GM12878 (cell line): Measurements from ENCODE around the gene KLF12. TPM values are rescaled to one million over a fixed set of nuclear protein-coding genes. Genes with fewer than 3 reads are reported as not detected.

Experiments
- ATAC-seq: fragments of 200-7000 bp; cut with Tn5 transposase; 3 replicates; pipeline ENCODE4 v1.9.1; 2020; ENCODE audit warnings: mild to moderate bottlenecking, moderate library complexity
- BruUV-seq: library from RNA; stranded (reverse); fragments of 400-500 nt; replicated peaks from 2 replicates; lab custom pipeline; 2021; lab: Mats Ljungman, UMichigan
- CTCF ChIA-PET: fragments of 300-600 bp; sonication (Branson Sonifier 250); formaldehyde crosslinking; extraction: SDS; loops from one replicate; lab custom pipeline; 2021; ENCODE audit warnings: inconsistent platforms; lab: Yijun Ruan, JAX
- POLR2A ChIA-PET: fragments of 350-600 bp; formaldehyde crosslinking; extraction: SDS; loops from one replicate; lab custom pipeline; 2021; ENCODE audit warnings: inconsistent platforms; lab: Charles Lee
- RAD21 ChIA-PET: fragments of 300-600 bp; sonication (Branson Sonifier 250); formaldehyde crosslinking; loops from one replicate; lab custom pipeline; 2023; ENCODE audit warnings: antibody characterized with exemption; ENCODE audit not compliant: unreplicated experiment; lab: Charles Lee
- SMC1A ChIA-PET: fragments of 300-600 bp; sonication (Branson Sonifier 250); formaldehyde crosslinking; loops from one replicate; lab custom pipeline; 2023; ENCODE audit not compliant: unreplicated experiment, uncharacterized antibody; lab: Charles Lee
- DNase-seq: peaks from one replicate; pipeline ENCODE4 v3.0.0-alpha.2; 2011; ENCODE audit warnings: low read depth, low spot score
- FAIRE-seq: peaks from 3 replicates; lab custom pipeline; 2011; peaks lifted over from hg19 to GRCh38; lab: Jason Lieb, UNC
- H2AFZ ChIP-seq: 2 replicates; pipeline ENCODE4 v1.6.0; 2011; ENCODE audit warnings: low read depth, low read length, control low read depth; ENCODE audit not compliant: control insufficient read depth
- H3K27ac ChIP-seq: 2 replicates; pipeline ENCODE4 v1.5.1; 2011; ENCODE audit warnings: control low read depth; ENCODE audit not compliant: control insufficient read depth, insufficient read depth
- H3K27me3 ChIP-seq, 2 experiments: replicated peaks in 1 of 2; 2 replicates each; pipeline versions ENCODE4 v1.6.0 to v1.6.1; 2011; ENCODE audit warnings: low read length in 1 of 2; ENCODE audit not compliant: control insufficient read depth in 2 of 2, insufficient read depth in 2 of 2
- H3K36me3 ChIP-seq, 2 experiments: 2 replicates each; pipeline ENCODE4 v1.5.1; 2011; ENCODE audit warnings: low read length in 1 of 2; ENCODE audit not compliant: control insufficient read depth in 2 of 2, insufficient read depth in 2 of 2
- H3K4me1 ChIP-seq: 2 replicates; pipeline ENCODE4 v1.6.1; 2011; ENCODE audit warnings: mild to moderate bottlenecking, low read length, moderate library complexity, mixed read lengths; ENCODE audit not compliant: control insufficient read depth, insufficient read depth
- H3K4me2 ChIP-seq: 2 replicates; pipeline ENCODE4 v1.6.0; 2011; ENCODE audit warnings: control low read depth; ENCODE audit not compliant: control insufficient read depth, insufficient read depth
- H3K4me3 ChIP-seq: fragments of 200-600 bp; sonication (generic); 2 replicates; pipeline ENCODE4 v1.5.1; 2016
- H3K79me2 ChIP-seq: 2 replicates; pipeline ENCODE4 v1.6.0; 2011; ENCODE audit warnings: low read length; ENCODE audit not compliant: control insufficient read depth, insufficient read depth
- H3K9ac ChIP-seq: 2 replicates; pipeline ENCODE4 v1.8.0; 2011; ENCODE audit warnings: low read length, control low read depth, mixed read lengths; ENCODE audit not compliant: control insufficient read depth, insufficient read depth
- H3K9me3 ChIP-seq: replicated peaks from 3 replicates; pipeline ENCODE4 v1.5.1; 2011; ENCODE audit warnings: mild to moderate bottlenecking, low read length; ENCODE audit not compliant: control insufficient read depth, insufficient read depth
- H4K20me1 ChIP-seq: 2 replicates; pipeline ENCODE4 v1.6.0; 2011; ENCODE audit not compliant: control insufficient read depth, insufficient read depth
- CHD1 ChIP-seq: IDR thresholded peaks from 2 replicates; pipeline ENCODE4 v1.6.1; 2012; ENCODE audit warnings: low read depth, low read length, improper control_type of control experiment
- CHD4 ChIP-seq: fragments of 200-600 bp; sonication (generic); IDR thresholded peaks from 2 replicates; pipeline ENCODE4 v1.6.1; 2016; ENCODE audit warnings: mild to moderate bottlenecking
- E2F8 ChIP-seq: fragments of 450-650 bp; IDR thresholded peaks from 2 replicates; pipeline ENCODE4 v1.6.1; 2018; ENCODE audit warnings: mild to moderate bottlenecking, low read depth, moderate library complexity; ENCODE audit not compliant: partially characterized antibody
- IRF5 ChIP-seq: fragments of 450-650 bp; IDR thresholded peaks from 2 replicates; pipeline ENCODE4 v1.6.1; 2017; ENCODE audit warnings: borderline replicate concordance
- JUND ChIP-seq: IDR thresholded peaks from 2 replicates; pipeline ENCODE4 v1.6.1; 2012; ENCODE audit warnings: low read depth, mild to moderate bottlenecking, low read length, improper control_type of control experiment, moderate library complexity
- MEF2A ChIP-seq: IDR thresholded peaks from 2 replicates; pipeline ENCODE4 v1.6.1; 2011; ENCODE audit warnings: low read depth, mild to moderate bottlenecking, low read length, moderate library complexity; ENCODE audit not compliant: insufficient read depth
- MLLT1 ChIP-seq: fragments of 450-650 bp; IDR thresholded peaks from 2 replicates; pipeline ENCODE4 v1.6.1; 2016; ENCODE audit warnings: mild to moderate bottlenecking
- USF2 ChIP-seq: IDR thresholded peaks from 2 replicates; pipeline ENCODE4 v1.6.1; 2011; ENCODE audit warnings: low read depth, low read length, improper control_type of control experiment, borderline replicate concordance
- ZBED1 ChIP-seq: IDR thresholded peaks from 2 replicates; pipeline ENCODE4 v1.6.1; 2016; ENCODE audit warnings: borderline replicate concordance
- ZNF207 ChIP-seq: fragments of 450-650 bp; IDR thresholded peaks from 2 replicates; pipeline ENCODE4 v1.6.1; 2014; ENCODE audit warnings: antibody characterized with exemption, mild to moderate bottlenecking, borderline replicate concordance
- ZNF384 ChIP-seq: IDR thresholded peaks from 2 replicates; pipeline ENCODE4 v1.6.1; 2012; ENCODE audit warnings: low read depth, mild to moderate bottlenecking, low read length, improper control_type of control experiment, borderline replicate concordance
- WGBS: methylation state at CpG from one replicate; pipeline ENCODE4 v1.1.6; 2016; ENCODE audit warnings: low lambda C conversion rate; ENCODE audit not compliant: insufficient replicate concordance, insufficient coverage; ENCODE audit errors: missing lambda C conversion rate; 5-methylcytosine and 5-hydroxymethylcytosine counted together
- in situ Hi-C: fragments of 300-500 bp; cut with MboI; formaldehyde crosslinking; loops from 9 replicates; pipeline ENCODE4 v1.14.3; 2018; ENCODE audit warnings: mixed read lengths
- intact Hi-C: fragments of 100-400 bp; cut with micrococcal nuclease; formaldehyde crosslinking; loops from one replicate; pipeline ENCODE4 v1.14.2; 2022; ENCODE audit not compliant: unreplicated experiment
- polyA plus RNA-seq, 11 experiments: library from polyadenylated mRNA; depleted of rRNA in 4 of 11; unstranded in 6 of 11; stranded (reverse) in 5 of 11; fragments of >200 nt; fragmentation: Nextera tagmentation in 4 of 11; fragmentation: Illumina TruSeq in 1 of 11; extraction: Ambion mirVana in 4 of 11; extraction: Trizol in 1 of 11; gene quantifications; 1 replicate in 1 of 11; 2 replicates in 10 of 11; pipeline versions ENCODE4 v1.2.1 to v1.2.3, GENCODE V29; 2011 to 2016; ENCODE audit warnings: inconsistent platforms in 2 of 11, missing spikeins in 2 of 11, low read depth in 1 of 11
- total RNA-seq, 4 experiments: library from RNA; depleted of rRNA in 3 of 4; stranded (reverse); fragments of >200 nt in 3 of 4; fragmentation: Illumina TruSeq in 1 of 4; extraction: Trizol in 1 of 4; gene quantifications; 2 replicates each; pipeline versions ENCODE4 v1.2.1 to v1.2.3, GENCODE V29; 2013 to 2021

Gene KLF12
- total and polyA plus RNA-seq, 10 of the 15 experiments (the other 5 are each of a cell fraction or from before 2014, with no cell fraction given), result 0.11 to 11.4 (median 0.98) TPM

- no peak for TF ChIP-seq E2F8
- no peak for TF ChIP-seq ZBED1
- no peak for TF ChIP-seq CHD4
- TF ChIP-seq JUND, result no peak
- TF ChIP-seq MLLT1, result no peak
Observed at GRCh38 chr13:74105871-74106270, 28.3 kb downstream of the KLF12 start (continued).

- in situ Hi-C loops, result no loop called here
- no peak for ATAC-seq
- Histone ChIP-seq H2AFZ (no peak overlapping the region), H3K9me3 (no peaks in the 10 kb centered on the region), H3K9ac (no peak overlapping the region), H3K36me3 (no peaks in the 10 kb centered on the region), H4K20me1 (no peaks in the 10 kb centered on the region), H3K4me3 (no peak overlapping the region), H3K27ac (no peak overlapping the region), H3K4me1 (no peaks in the 10 kb centered on the region), H3K27me3 (no peaks in the 10 kb centered on the region), H3K79me2 (no peaks in the 10 kb centered on the region), H3K4me2 (no peak overlapping the region)
- no peak for FAIRE-seq
- no peak for DNase-seq
- RAD21 ChIA-PET, result no interaction called here
- intact Hi-C loops, result no loop called here
- 92% methylated on average over 3 of the region's 3 CpGs for WGBS
- CTCF ChIA-PET, result no interaction called here
- SMC1A ChIA-PET, result interaction anchor here (0.6 kb wide), 1 partner anchor 180 kb away, joined by 3 read pairs; no protein-coding TSS in a partner anchor
- POLR2A ChIA-PET, result interaction anchor here (1.2 kb wide), 1 partner anchor 11 kb away, joined by 3 read pairs; no protein-coding TSS in a partner anchor
- no TSS peak for BruUV-seq
- TF ChIP-seq USF2 (no peak), ZNF207 (no peak), ZNF384 (no peak), IRF5 (no peak), CHD1 (no peak), ZBED1 (no peak), MEF2A (no peak)
Observed at GRCh38 chr13:74104661-74105275, 29.4 kb downstream of the KLF12 start.
